Astrocyte (in vitro differentiated cells and primary cell): ENCODE measurements around the gene MSANTD7.
"Not testable (repeated sequence)": the region's sequence is repeated elsewhere in the genome, so short reads cannot be mapped to it uniquely, and the experiment has no call there.

Source experiments
- EZH2 ChIP-seq: IDR thresholded peaks from 2 replicates; pipeline ENCODE4 v1.6.1; 2012; ENCODE audit warnings: mild to moderate bottlenecking, low read length, inconsistent platforms; ENCODE audit not compliant: insufficient read depth
- TF ChIP-seq, protein P1 (sequence below): IDR thresholded peaks from 2 replicates; pipeline ENCODE4 v1.5.1; 2011; ENCODE audit warnings: low read depth, mild to moderate bottlenecking, inconsistent platforms, low read length, moderate library complexity; ENCODE audit not compliant: insufficient read depth

DNA sequence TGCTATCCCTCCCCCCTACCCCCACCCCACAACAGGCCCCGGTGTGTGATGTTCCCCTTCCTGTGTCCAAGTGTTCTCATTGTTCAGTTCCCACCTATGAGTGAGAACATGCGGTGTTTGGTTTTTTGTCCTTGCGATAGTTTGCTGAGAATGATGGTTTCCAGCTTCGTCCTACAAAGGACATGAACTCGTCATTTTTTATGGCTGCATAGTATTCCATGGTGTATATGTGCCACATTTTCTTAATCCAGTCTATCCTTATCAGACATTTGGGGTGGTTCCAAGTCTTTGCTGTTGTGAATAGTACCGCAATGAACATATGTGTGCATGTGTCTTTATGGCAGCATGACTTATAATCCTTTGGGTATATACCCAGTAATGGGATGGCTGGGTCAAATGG lies 26.4 kb downstream of the MSANTD7 start:
- TF ChIP-seq, protein P1, sequence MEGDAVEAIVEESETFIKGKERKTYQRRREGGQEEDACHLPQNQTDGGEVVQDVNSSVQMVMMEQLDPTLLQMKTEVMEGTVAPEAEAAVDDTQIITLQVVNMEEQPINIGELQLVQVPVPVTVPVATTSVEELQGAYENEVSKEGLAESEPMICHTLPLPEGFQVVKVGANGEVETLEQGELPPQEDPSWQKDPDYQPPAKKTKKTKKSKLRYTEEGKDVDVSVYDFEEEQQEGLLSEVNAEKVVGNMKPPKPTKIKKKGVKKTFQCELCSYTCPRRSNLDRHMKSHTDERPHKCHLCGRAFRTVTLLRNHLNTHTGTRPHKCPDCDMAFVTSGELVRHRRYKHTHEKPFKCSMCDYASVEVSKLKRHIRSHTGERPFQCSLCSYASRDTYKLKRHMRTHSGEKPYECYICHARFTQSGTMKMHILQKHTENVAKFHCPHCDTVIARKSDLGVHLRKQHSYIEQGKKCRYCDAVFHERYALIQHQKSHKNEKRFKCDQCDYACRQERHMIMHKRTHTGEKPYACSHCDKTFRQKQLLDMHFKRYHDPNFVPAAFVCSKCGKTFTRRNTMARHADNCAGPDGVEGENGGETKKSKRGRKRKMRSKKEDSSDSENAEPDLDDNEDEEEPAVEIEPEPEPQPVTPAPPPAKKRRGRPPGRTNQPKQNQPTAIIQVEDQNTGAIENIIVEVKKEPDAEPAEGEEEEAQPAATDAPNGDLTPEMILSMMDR = not testable (repeated sequence)
- not testable (repeated sequence) for TF ChIP-seq EZH2
